K562 (cell line): ENCODE measurements around the gene NIPAL3. TPM values are rescaled to one million over a fixed set of nuclear protein-coding genes. Genes with fewer than 3 reads are reported as not detected.

ENCODE experiments used
- GTF2A2 ChIP-seq: IDR thresholded peaks from 2 replicates; pipeline ENCODE4 v1.6.1; 2016; ENCODE audit warnings: mild to moderate bottlenecking, missing genetic modification characterization, missing compliant biosample characterization
- SOX6 ChIP-seq: fragments of 450-650 bp; IDR thresholded peaks from 2 replicates; pipeline ENCODE4 v1.6.1; 2014; ENCODE audit warnings: mild to moderate bottlenecking
- ZNF408 ChIP-seq: fragments of 250-450 bp; sonication (Bioruptor Pico); IDR thresholded peaks from 2 replicates; pipeline ENCODE4 v1.4.0; 2020; ENCODE audit warnings: low read depth, mild to moderate bottlenecking, moderate library complexity
- polyA plus RNA-seq, 8 experiments: library from polyadenylated mRNA; depleted of rRNA in 4 of 8; stranded (reverse) in 5 of 8; unstranded in 3 of 8; fragments of >200 nt; fragmentation: Nextera tagmentation in 2 of 8; fragmentation: Illumina TruSeq in 1 of 8; extraction: Ambion mirVana in 2 of 8; extraction: Trizol in 1 of 8; gene quantifications; 2 replicates each; pipeline versions ENCODE4 v1.2.1 to v1.2.3, GENCODE V29; 2011 to 2014; ENCODE audit warnings: inconsistent platforms in 1 of 8, missing spikeins in 1 of 8
- total RNA-seq, 7 experiments: library from RNA; depleted of rRNA in 6 of 7; stranded (reverse); fragments of >200 nt in 6 of 7; fragmentation: Illumina TruSeq in 2 of 7; extraction: Trizol in 2 of 7; gene quantifications; 2 replicates each; pipeline versions ENCODE4 v1.2.1 to v1.2.3, GENCODE V29; 2011 to 2021; ENCODE audit warnings: low replicate concordance in 1 of 7
- TF ChIP-seq, protein P1 (sequence below): fragments of 450-650 bp; IDR thresholded peaks from 2 replicates; pipeline ENCODE4 v1.6.1; 2016; ENCODE audit warnings: mild to moderate bottlenecking, moderate library complexity
- TF ChIP-seq, protein P2 (sequence below): sonication (generic); formaldehyde crosslinking; IDR thresholded peaks from 2 replicates; pipeline ENCODE4 v1.8.0; 2022; ENCODE audit warnings: mild to moderate bottlenecking, missing genetic modification reagents
- TF ChIP-seq, protein P3 (sequence below), 2 experiments: fragments of 150-350 bp in 1 of 2; IDR thresholded peaks; 2 replicates each; pipeline ENCODE4 v1.6.1; 2012 to 2016; ENCODE audit warnings: low read depth in 2 of 2, low read length in 2 of 2, mild to moderate bottlenecking in 1 of 2, moderate library complexity in 1 of 2

NIPAL3 gene
- total and polyA plus RNA-seq, 9 of the 15 experiments (the other 6 are each of a cell fraction or from before 2014, with no cell fraction given) = 10.5 to 26.3 (median 16.0) TPM

- TF ChIP-seq, protein P1, sequence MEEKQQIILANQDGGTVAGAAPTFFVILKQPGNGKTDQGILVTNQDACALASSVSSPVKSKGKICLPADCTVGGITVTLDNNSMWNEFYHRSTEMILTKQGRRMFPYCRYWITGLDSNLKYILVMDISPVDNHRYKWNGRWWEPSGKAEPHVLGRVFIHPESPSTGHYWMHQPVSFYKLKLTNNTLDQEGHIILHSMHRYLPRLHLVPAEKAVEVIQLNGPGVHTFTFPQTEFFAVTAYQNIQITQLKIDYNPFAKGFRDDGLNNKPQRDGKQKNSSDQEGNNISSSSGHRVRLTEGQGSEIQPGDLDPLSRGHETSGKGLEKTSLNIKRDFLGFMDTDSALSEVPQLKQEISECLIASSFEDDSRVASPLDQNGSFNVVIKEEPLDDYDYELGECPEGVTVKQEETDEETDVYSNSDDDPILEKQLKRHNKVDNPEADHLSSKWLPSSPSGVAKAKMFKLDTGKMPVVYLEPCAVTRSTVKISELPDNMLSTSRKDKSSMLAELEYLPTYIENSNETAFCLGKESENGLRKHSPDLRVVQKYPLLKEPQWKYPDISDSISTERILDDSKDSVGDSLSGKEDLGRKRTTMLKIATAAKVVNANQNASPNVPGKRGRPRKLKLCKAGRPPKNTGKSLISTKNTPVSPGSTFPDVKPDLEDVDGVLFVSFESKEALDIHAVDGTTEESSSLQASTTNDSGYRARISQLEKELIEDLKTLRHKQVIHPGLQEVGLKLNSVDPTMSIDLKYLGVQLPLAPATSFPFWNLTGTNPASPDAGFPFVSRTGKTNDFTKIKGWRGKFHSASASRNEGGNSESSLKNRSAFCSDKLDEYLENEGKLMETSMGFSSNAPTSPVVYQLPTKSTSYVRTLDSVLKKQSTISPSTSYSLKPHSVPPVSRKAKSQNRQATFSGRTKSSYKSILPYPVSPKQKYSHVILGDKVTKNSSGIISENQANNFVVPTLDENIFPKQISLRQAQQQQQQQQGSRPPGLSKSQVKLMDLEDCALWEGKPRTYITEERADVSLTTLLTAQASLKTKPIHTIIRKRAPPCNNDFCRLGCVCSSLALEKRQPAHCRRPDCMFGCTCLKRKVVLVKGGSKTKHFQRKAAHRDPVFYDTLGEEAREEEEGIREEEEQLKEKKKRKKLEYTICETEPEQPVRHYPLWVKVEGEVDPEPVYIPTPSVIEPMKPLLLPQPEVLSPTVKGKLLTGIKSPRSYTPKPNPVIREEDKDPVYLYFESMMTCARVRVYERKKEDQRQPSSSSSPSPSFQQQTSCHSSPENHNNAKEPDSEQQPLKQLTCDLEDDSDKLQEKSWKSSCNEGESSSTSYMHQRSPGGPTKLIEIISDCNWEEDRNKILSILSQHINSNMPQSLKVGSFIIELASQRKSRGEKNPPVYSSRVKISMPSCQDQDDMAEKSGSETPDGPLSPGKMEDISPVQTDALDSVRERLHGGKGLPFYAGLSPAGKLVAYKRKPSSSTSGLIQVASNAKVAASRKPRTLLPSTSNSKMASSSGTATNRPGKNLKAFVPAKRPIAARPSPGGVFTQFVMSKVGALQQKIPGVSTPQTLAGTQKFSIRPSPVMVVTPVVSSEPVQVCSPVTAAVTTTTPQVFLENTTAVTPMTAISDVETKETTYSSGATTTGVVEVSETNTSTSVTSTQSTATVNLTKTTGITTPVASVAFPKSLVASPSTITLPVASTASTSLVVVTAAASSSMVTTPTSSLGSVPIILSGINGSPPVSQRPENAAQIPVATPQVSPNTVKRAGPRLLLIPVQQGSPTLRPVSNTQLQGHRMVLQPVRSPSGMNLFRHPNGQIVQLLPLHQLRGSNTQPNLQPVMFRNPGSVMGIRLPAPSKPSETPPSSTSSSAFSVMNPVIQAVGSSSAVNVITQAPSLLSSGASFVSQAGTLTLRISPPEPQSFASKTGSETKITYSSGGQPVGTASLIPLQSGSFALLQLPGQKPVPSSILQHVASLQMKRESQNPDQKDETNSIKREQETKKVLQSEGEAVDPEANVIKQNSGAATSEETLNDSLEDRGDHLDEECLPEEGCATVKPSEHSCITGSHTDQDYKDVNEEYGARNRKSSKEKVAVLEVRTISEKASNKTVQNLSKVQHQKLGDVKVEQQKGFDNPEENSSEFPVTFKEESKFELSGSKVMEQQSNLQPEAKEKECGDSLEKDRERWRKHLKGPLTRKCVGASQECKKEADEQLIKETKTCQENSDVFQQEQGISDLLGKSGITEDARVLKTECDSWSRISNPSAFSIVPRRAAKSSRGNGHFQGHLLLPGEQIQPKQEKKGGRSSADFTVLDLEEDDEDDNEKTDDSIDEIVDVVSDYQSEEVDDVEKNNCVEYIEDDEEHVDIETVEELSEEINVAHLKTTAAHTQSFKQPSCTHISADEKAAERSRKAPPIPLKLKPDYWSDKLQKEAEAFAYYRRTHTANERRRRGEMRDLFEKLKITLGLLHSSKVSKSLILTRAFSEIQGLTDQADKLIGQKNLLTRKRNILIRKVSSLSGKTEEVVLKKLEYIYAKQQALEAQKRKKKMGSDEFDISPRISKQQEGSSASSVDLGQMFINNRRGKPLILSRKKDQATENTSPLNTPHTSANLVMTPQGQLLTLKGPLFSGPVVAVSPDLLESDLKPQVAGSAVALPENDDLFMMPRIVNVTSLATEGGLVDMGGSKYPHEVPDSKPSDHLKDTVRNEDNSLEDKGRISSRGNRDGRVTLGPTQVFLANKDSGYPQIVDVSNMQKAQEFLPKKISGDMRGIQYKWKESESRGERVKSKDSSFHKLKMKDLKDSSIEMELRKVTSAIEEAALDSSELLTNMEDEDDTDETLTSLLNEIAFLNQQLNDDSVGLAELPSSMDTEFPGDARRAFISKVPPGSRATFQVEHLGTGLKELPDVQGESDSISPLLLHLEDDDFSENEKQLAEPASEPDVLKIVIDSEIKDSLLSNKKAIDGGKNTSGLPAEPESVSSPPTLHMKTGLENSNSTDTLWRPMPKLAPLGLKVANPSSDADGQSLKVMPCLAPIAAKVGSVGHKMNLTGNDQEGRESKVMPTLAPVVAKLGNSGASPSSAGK = no peak
- TF ChIP-seq GTF2A2 (tag) = no peak
- TF ChIP-seq ZNF408 (CRISPR knock-in tag) = no peak
- TF ChIP-seq, protein P2, sequence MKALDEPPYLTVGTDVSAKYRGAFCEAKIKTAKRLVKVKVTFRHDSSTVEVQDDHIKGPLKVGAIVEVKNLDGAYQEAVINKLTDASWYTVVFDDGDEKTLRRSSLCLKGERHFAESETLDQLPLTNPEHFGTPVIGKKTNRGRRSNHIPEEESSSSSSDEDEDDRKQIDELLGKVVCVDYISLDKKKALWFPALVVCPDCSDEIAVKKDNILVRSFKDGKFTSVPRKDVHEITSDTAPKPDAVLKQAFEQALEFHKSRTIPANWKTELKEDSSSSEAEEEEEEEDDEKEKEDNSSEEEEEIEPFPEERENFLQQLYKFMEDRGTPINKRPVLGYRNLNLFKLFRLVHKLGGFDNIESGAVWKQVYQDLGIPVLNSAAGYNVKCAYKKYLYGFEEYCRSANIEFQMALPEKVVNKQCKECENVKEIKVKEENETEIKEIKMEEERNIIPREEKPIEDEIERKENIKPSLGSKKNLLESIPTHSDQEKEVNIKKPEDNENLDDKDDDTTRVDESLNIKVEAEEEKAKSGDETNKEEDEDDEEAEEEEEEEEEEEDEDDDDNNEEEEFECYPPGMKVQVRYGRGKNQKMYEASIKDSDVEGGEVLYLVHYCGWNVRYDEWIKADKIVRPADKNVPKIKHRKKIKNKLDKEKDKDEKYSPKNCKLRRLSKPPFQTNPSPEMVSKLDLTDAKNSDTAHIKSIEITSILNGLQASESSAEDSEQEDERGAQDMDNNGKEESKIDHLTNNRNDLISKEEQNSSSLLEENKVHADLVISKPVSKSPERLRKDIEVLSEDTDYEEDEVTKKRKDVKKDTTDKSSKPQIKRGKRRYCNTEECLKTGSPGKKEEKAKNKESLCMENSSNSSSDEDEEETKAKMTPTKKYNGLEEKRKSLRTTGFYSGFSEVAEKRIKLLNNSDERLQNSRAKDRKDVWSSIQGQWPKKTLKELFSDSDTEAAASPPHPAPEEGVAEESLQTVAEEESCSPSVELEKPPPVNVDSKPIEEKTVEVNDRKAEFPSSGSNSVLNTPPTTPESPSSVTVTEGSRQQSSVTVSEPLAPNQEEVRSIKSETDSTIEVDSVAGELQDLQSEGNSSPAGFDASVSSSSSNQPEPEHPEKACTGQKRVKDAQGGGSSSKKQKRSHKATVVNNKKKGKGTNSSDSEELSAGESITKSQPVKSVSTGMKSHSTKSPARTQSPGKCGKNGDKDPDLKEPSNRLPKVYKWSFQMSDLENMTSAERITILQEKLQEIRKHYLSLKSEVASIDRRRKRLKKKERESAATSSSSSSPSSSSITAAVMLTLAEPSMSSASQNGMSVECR (CRISPR knock-in tag) = no peak
- TF ChIP-seq, protein P3, sequence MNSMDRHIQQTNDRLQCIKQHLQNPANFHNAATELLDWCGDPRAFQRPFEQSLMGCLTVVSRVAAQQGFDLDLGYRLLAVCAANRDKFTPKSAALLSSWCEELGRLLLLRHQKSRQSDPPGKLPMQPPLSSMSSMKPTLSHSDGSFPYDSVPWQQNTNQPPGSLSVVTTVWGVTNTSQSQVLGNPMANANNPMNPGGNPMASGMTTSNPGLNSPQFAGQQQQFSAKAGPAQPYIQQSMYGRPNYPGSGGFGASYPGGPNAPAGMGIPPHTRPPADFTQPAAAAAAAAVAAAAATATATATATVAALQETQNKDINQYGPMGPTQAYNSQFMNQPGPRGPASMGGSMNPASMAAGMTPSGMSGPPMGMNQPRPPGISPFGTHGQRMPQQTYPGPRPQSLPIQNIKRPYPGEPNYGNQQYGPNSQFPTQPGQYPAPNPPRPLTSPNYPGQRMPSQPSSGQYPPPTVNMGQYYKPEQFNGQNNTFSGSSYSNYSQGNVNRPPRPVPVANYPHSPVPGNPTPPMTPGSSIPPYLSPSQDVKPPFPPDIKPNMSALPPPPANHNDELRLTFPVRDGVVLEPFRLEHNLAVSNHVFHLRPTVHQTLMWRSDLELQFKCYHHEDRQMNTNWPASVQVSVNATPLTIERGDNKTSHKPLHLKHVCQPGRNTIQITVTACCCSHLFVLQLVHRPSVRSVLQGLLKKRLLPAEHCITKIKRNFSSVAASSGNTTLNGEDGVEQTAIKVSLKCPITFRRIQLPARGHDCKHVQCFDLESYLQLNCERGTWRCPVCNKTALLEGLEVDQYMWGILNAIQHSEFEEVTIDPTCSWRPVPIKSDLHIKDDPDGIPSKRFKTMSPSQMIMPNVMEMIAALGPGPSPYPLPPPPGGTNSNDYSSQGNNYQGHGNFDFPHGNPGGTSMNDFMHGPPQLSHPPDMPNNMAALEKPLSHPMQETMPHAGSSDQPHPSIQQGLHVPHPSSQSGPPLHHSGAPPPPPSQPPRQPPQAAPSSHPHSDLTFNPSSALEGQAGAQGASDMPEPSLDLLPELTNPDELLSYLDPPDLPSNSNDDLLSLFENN (IDR thresholded peaks at IDR 0.05; ENCODE audit: low read depth in 2 of 2, low read length in 2 of 2) = no peak
- peak; percentile 38; the same call in 1 of the 2 replicates for TF ChIP-seq SOX6
Observed at GRCh38 chr1:24507405-24507804, 91.8 kb downstream of the NIPAL3 start (continued).
